ENCODE measurements around the gene GFRA1.

GFRA1 gene

GRCh38 chr10:116007256-116007891 is 265.6 kb downstream of the GFRA1 start:
- Mint-ChIP-seq H3K36me3 (ENCODE audit: low read depth) (no peaks in the 10 kb centered on the region), H3K4me1 (ENCODE audit: low read depth) (no peaks in the 10 kb centered on the region), H3K27me3 (no peaks in the 10 kb centered on the region), H3K4me3 (no peak overlapping the region), H3K9me3 (no peaks in the 10 kb centered on the region), H3K27ac (no peak overlapping the region)
- intact Hi-C loops (cut with micrococcal nuclease) = no loop called here
